Fibroblast of villous mesenchyme (primary cell): ENCODE measurements around the gene DNAJC5. TPM values are rescaled to one million over a fixed set of nuclear protein-coding genes. Genes with fewer than 3 reads are reported as not detected.

Source experiments
- DNase-seq: peaks from one replicate; pipeline ENCODE4 v3.0.0-alpha.2; 2010; ENCODE audit warnings: low read depth
- H3K4me3 ChIP-seq: 2 replicates; pipeline ENCODE4 v1.5.1; 2011; ENCODE audit warnings: low read depth, mild to moderate bottlenecking, low read length
- total RNA-seq: library from RNA; depleted of rRNA; stranded (reverse); fragments of >200 nt; gene quantifications from 2 replicates; pipeline ENCODE4 v1.2.3, GENCODE V29; 2012
- TF ChIP-seq, protein P1 (sequence below): IDR thresholded peaks from 2 replicates; pipeline ENCODE4 v1.5.1; 2012; ENCODE audit warnings: low read depth, mild to moderate bottlenecking, low read length; ENCODE audit not compliant: insufficient read depth

DNAJC5 gene
- total RNA-seq, 1 donor: 61.7 TPM

DNA sequence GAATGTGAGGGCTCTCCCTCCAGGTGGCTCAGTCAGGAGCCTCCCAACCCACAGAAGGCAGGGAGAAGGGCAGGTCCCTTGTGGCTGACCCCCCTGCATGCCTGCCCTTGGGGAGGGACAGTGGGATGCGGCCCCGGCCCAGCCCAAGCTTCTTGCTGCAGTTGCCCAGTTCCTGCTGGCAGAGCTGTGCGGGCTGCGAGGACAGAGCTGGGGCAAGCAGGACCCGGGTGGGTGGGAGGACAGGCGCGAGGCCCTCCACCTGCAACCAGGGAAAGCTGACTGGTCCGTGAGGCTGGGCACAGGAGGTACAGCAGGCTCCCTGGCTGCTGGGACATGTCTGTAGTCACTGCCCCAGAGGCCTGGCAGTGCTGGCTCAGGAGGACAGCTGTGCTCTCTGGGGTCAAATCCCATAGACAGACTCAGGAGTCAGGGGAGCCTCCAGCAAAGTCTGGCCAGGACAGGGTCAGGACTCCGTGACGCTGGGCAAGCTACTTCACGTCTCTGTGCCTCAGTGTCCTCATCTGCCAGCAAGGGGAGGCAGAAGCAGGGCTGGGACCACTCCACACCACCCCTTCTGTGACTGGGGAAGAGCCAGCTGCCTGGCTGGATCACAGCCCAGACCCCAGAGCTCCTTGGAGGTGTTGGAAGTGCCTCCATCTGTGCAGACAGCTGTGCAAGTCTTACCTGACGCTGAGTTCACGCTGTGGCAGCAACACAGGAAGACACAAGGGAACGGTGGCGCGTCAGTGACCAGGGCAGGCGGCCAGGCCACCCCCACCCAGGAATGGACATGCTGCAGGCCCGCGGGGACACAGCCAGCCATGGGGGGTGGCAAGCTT is 48.3 kb downstream of the DNAJC5 start:
- H3K4me3 ChIP-seq: no peak overlapping the region
- DNase-seq: no peak
- TF ChIP-seq, protein P1, sequence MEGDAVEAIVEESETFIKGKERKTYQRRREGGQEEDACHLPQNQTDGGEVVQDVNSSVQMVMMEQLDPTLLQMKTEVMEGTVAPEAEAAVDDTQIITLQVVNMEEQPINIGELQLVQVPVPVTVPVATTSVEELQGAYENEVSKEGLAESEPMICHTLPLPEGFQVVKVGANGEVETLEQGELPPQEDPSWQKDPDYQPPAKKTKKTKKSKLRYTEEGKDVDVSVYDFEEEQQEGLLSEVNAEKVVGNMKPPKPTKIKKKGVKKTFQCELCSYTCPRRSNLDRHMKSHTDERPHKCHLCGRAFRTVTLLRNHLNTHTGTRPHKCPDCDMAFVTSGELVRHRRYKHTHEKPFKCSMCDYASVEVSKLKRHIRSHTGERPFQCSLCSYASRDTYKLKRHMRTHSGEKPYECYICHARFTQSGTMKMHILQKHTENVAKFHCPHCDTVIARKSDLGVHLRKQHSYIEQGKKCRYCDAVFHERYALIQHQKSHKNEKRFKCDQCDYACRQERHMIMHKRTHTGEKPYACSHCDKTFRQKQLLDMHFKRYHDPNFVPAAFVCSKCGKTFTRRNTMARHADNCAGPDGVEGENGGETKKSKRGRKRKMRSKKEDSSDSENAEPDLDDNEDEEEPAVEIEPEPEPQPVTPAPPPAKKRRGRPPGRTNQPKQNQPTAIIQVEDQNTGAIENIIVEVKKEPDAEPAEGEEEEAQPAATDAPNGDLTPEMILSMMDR: no peak

GRCh38 chr20:63943808-63944077 is 48.8 kb downstream of the DNAJC5 start:
- no peak overlapping the region for H3K4me3 ChIP-seq
- TF ChIP-seq, protein P1: no peak
- DNase-seq: no peak

- no peak for DNase-seq
- H3K4me3 ChIP-seq: no peak overlapping the region
- TF ChIP-seq, protein P1: no peak
Measured at GRCh38 chr20:63944078-63944941, 49.4 kb downstream of the DNAJC5 start.

GRCh38 chr20:63945031-63945658 is 50.2 kb downstream of the DNAJC5 start:
- H3K4me3 ChIP-seq: no peak overlapping the region
- DNase-seq: no peak
- TF ChIP-seq, protein P1: no peak

GRCh38 chr20:63945921-63946920 is 51.3 kb downstream of the DNAJC5 start:
- H3K4me3 ChIP-seq: no peak overlapping the region
- no peak for DNase-seq
- TF ChIP-seq, protein P1: no peak

GRCh38 chr20:63946986-63947637 is 52.2 kb downstream of the DNAJC5 start:
- no peak for DNase-seq
- no peak overlapping the region for H3K4me3 ChIP-seq
- TF ChIP-seq, protein P1: no peak
